ENCODE data around the gene DSP. TPM values are rescaled to one million over a fixed set of nuclear protein-coding genes. Genes with fewer than 3 reads are reported as not detected.

The DSP gene, protein sequence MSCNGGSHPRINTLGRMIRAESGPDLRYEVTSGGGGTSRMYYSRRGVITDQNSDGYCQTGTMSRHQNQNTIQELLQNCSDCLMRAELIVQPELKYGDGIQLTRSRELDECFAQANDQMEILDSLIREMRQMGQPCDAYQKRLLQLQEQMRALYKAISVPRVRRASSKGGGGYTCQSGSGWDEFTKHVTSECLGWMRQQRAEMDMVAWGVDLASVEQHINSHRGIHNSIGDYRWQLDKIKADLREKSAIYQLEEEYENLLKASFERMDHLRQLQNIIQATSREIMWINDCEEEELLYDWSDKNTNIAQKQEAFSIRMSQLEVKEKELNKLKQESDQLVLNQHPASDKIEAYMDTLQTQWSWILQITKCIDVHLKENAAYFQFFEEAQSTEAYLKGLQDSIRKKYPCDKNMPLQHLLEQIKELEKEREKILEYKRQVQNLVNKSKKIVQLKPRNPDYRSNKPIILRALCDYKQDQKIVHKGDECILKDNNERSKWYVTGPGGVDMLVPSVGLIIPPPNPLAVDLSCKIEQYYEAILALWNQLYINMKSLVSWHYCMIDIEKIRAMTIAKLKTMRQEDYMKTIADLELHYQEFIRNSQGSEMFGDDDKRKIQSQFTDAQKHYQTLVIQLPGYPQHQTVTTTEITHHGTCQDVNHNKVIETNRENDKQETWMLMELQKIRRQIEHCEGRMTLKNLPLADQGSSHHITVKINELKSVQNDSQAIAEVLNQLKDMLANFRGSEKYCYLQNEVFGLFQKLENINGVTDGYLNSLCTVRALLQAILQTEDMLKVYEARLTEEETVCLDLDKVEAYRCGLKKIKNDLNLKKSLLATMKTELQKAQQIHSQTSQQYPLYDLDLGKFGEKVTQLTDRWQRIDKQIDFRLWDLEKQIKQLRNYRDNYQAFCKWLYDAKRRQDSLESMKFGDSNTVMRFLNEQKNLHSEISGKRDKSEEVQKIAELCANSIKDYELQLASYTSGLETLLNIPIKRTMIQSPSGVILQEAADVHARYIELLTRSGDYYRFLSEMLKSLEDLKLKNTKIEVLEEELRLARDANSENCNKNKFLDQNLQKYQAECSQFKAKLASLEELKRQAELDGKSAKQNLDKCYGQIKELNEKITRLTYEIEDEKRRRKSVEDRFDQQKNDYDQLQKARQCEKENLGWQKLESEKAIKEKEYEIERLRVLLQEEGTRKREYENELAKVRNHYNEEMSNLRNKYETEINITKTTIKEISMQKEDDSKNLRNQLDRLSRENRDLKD (N-terminal part only)
- total RNA-seq, result under 0.01 TPM in 2 replicates

DNA sequence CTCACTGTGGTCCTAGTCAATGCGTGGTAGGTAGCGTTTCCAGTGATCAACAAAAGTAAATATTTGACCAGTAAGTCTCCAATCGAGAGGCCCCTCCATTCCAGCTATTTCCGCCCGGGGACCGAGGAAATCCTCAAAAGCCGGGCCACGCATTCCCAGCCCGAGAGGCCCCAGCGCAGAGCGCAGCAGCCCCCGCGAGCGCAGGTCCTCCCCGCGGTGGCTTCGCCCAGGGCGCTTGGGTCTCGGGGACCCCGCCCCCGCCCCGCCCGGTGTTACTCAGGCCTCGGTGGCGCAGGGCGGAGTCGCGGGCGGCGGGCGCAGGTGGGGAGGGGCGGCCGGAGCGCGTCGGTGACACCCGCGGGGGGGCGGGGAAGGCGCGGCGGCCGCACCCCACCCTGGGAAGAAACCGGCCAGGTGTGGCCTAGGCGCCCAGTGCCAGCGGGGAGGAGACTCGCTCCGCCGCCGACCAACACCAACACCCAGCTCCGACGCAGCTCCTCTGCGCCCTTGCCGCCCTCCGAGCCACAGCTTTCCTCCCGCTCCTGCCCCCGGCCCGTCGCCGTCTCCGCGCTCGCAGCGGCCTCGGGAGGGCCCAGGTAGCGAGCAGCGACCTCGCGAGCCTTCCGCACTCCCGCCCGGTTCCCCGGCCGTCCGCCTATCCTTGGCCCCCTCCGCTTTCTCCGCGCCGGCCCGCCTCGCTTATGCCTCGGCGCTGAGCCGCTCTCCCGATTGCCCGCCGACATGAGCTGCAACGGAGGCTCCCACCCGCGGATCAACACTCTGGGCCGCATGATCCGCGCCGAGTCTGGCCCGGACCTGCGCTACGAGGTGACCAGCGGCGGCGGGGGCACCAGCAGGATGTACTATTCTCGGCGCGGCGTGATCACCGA lies at the start of gene DSP:
TSS of gene DSP (plus strand) at position 497 of the 890 bp plus-strand sequence. CDS start at position 742, 245 bp downstream.

DNA sequence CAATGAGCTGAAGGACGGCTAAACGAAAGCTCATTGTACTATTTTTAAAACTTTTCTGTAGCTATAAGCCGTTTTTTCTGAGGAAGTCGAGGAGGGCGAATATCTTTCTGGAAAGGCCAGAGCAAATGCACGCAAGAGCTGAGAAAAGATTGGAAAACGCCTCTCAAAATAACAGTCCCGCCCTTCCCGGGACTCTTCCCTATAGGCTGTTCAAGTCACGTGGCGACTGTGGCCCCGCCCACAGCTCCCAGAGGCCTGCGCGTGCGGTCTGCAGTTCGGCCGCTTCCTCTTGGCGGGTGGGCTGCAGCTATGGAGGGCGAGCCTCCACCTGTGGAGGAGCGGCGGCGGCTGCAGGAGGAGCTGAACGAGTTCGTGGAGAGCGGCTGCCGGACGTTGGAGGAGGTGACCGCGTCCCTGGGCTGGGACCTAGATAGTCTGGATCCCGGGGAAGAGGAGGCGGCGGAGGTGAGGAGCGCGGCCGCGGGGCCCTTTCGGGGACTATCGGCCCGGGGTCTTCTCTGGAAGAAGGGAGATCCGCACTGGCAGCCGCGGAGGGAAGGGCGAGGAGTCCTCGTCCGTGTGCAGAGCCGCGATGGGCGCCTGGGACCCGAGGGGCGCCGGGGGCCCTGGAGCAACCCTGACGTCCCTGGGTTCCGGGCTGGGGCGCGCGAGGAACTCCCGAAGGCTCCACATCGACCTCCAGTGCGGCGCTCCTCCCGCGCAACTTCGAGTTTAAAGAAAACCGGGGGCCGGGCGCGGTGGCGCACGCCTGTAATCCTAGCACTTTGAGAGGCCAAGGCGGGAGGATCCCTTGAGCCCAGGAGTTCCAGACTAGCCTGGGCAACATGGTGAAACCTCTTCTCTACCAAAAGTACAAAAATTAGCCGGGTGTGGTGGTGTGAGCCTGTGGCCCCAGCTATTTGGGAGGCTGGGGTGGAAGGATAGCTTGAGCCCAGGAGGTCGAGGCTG lies 48.8 kb downstream of the DSP start, which contains the start of gene SNRNP48:
TSS of gene SNRNP48 (plus strand) at position 250 of the 969 bp plus-strand sequence. CDS start at position 310, 60 bp downstream.

Other genes with a start within 250 kb of the DSP start
- 74.2 and 120 TPM in 2 replicates for gene SSR1, start 228.5 kb upstream of the DSP start, total RNA-seq
- under 0.01 and 0.20 TPM in 2 replicates for gene CAGE1, start 151.9 kb upstream of the DSP start, total RNA-seq
- gene RIOK1, start 151.9 kb upstream of the DSP start, total RNA-seq, result 14.3 and 24.2 TPM in 2 replicates
- gene SNRNP48, start 48.5 kb downstream of the DSP start, total RNA-seq, result 12.1 and 15.6 TPM in 2 replicates
- 1.1 and 4.7 TPM in 2 replicates for gene BMP6, start 184.4 kb downstream of the DSP start, total RNA-seq

Data from subcutaneous preadipocyte (primary cell).